GM21515 (cell line): ENCODE results near the gene CTBP1.
A peak's percentile ranks its signal among the peaks of the same experiment; 100 is the strongest.

Experiments used
- ATAC-seq: cut with Tn5 transposase; IDR thresholded peaks from one replicate; pipeline ENCODE4 v1.9.1; 2021; ENCODE audit not compliant: unreplicated experiment

The CTBP1 gene

GRCh38 chr4:1225272-1226143 is 23.4 kb downstream of the CTBP1 start:
- ATAC-seq = no peak

- no peak for ATAC-seq
Observed at GRCh38 chr4:1223841-1224809, 24.8 kb downstream of the CTBP1 start.

GRCh38 chr4:1222938-1223690 is 25.8 kb downstream of the CTBP1 start:
- no peak for ATAC-seq

- no peak for ATAC-seq
Observed at GRCh38 chr4:1222036-1222789, 26.7 kb downstream of the CTBP1 start.

GRCh38 chr4:1221155-1221870 is 27.6 kb downstream of the CTBP1 start:
- no peak for ATAC-seq

- no peak for ATAC-seq
Observed at GRCh38 chr4:1220566-1220965, 28.4 kb downstream of the CTBP1 start.

GRCh38 chr4:1219566-1219950 is 29.4 kb downstream of the CTBP1 start:
- no peak for ATAC-seq

GRCh38 chr4:1218634-1219565 is 30.0 kb downstream of the CTBP1 start:
- peak; percentile 53 for ATAC-seq

- ATAC-seq = no peak
Observed at GRCh38 chr4:1217366-1217765, 31.6 kb downstream of the CTBP1 start.

GRCh38 chr4:1216869-1217294 is 32.0 kb downstream of the CTBP1 start:
- no peak for ATAC-seq

GRCh38 chr4:1216076-1216614 is 32.8 kb downstream of the CTBP1 start:
- ATAC-seq = no peak

- peak; percentile 58 for ATAC-seq
Observed at GRCh38 chr4:1215141-1216075, 33.5 kb downstream of the CTBP1 start.

- no peak for ATAC-seq
Observed at GRCh38 chr4:1214101-1215095, 34.5 kb downstream of the CTBP1 start.

GRCh38 chr4:1213336-1213995 is 35.5 kb downstream of the CTBP1 start:
- ATAC-seq = no peak

GRCh38 chr4:1212546-1213335 is 36.2 kb downstream of the CTBP1 start:
- ATAC-seq = no peak
